Activated naive CD8-positive, alpha-beta T cell treated with anti-CD3 and anti-CD28 coated beads, Interleukin-2, amount 50 U/mL, for 24 hours (primary cell): ENCODE results near the gene CYP26C1.
A peak's percentile ranks its signal among the peaks of the same experiment; 100 is the strongest.
"Not testable (repeated sequence)": the region's sequence is repeated elsewhere in the genome, so short reads cannot be mapped to it uniquely, and the experiment has no call there.

ENCODE experiments used
- ATAC-seq: fragments of 150-1000 bp; cut with Tn5 transposase; one replicate; pipeline ENCODE4 v1.10.0; 2021
- DNase-seq: peaks from one replicate; pipeline ENCODE4 v3.0.0; 2021
- H3K27ac Mint-ChIP-seq: one replicate; pipeline ENCODE4 v1.8.0; 2021; ENCODE audit warnings: mild to moderate bottlenecking, mixed read lengths
- H3K27me3 Mint-ChIP-seq: one replicate; pipeline ENCODE4 v1.8.0; 2021; ENCODE audit warnings: mixed read lengths
- H3K36me3 Mint-ChIP-seq: one replicate; pipeline ENCODE4 v1.8.0; 2021; ENCODE audit warnings: low read depth, mixed read lengths
- H3K4me1 Mint-ChIP-seq: one replicate; pipeline ENCODE4 v1.8.0; 2021; ENCODE audit warnings: mixed read lengths
- H3K4me3 Mint-ChIP-seq: one replicate; pipeline ENCODE4 v1.8.0; 2021; ENCODE audit warnings: mild to moderate bottlenecking, moderate library complexity, mixed read lengths
- H3K9me3 Mint-ChIP-seq: one replicate; pipeline ENCODE4 v1.8.0; 2021; ENCODE audit warnings: mixed read lengths

CYP26C1 gene

DNA sequence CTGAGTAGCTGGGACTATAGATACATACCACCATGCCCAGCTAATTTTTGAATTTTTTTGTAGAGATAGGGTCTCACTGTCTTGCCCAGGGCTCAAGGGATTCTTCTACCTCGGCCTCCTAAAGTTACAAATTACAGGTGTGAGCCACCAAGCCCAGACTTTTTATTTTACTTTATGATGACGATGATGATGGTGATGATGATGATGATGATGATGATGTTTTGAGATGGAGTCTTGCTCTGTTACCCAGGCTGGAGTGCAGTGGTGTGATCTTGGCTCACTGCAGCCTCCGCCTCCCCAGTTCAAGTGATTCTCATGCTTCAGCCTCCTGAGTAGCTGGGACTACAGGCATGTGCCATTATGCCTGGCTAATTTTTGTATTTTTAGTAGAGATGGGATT lies 40.5 kb downstream of the CYP26C1 start:
- not testable (repeated sequence) for H3K9me3 Mint-ChIP-seq, H3K4me3 Mint-ChIP-seq

DNA sequence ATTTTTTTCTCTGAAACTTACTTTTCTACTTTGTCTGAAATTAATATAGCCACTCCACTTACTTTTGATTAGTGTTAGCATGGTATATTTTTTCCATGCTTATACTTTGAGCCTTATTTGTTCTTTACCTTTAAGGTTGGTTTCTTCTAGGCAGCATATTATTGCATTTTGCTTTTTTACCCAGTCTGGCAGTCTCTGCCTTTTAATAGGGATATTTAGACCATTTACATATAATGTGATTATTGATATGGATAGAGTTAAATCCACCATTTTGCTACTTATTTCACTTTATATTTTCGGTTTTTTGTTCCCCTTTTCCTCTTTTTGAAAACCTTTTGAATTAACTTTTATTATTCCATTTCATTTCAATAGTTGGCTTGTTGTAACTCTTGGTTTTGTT lies 43.4 kb downstream of the CYP26C1 start:
- no peak overlapping the region for H3K4me3 Mint-ChIP-seq
- H3K4me1 Mint-ChIP-seq: no peaks in the 10 kb centered on the region
- no peaks in the 10 kb centered on the region for H3K27me3 Mint-ChIP-seq
- DNase-seq (no peak), ATAC-seq (no peak)
- no peak overlapping the region for H3K27ac Mint-ChIP-seq
- no peaks in the 10 kb centered on the region for H3K9me3 Mint-ChIP-seq
- no peaks in the 10 kb centered on the region for H3K36me3 Mint-ChIP-seq

More for the DNA sequence above, 40.5 kb downstream of the CYP26C1 start:
- DNase-seq, H3K4me1 Mint-ChIP-seq, H3K27me3 Mint-ChIP-seq, H3K27ac Mint-ChIP-seq, ATAC-seq, H3K36me3 Mint-ChIP-seq: not testable (repeated sequence)

DNA sequence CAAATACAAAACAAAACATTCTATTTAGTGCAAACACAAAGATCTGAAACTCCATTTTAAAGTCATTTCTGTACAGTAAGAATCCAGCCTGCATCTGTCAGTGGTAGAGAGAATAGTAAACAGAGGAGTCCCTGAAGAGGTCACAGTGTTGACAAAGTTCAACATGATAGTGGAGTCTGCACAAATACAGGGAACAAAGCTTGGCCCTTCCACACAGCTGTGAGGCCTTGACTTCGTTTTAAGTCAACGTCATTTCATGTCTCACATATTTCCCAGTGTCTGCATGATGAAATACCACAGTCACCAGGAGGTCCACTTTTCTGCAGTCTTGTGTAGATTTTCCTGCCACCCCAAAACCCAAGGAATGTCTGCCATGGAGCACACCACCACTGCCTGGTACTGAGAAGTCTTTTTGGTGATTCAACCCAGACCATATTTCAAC lies 46.1 kb downstream of the CYP26C1 start:
- DNase-seq (no peak), ATAC-seq (no peak)
- H3K36me3 Mint-ChIP-seq: no peaks in the 10 kb centered on the region
- no peaks in the 10 kb centered on the region for H3K27me3 Mint-ChIP-seq
- H3K27ac Mint-ChIP-seq: no peak overlapping the region
- no peaks in the 10 kb centered on the region for H3K9me3 Mint-ChIP-seq
- no peaks in the 10 kb centered on the region for H3K4me1 Mint-ChIP-seq
- no peak overlapping the region for H3K4me3 Mint-ChIP-seq

DNA sequence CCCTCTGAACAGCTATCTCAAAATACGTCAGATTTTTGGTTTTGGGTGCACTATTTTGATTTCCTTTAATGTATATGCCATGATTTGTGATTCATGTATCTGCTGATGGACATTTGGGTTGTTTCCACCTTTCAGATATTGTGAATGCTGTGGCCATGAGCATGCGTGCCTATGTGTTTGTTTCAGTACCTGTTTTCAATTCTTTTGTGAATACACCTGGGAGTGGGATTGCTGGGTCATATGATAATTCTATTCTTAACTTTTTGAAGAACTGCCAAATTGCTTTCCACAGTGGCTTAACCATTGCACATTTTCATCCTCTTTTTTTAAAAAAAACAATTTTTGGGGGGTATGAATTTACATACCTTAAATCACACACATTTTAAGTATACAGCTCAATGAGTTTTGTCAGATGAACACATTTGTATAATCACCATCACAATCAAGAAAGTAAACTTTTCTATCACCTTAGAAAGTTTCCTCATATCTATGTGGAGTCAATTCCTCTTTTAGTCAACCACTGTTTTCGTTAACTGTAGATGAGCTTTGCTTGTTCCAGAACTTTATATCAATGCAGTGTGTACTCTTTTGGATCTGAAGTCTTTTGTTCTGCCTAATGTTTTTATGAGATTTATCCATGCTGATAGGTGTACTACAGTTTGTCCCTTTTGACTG lies 50.0 kb downstream of the CYP26C1 start:
- ATAC-seq (no peak), DNase-seq (no peak)
- H3K36me3 Mint-ChIP-seq: no peaks in the 10 kb centered on the region
- H3K4me3 Mint-ChIP-seq: no peak overlapping the region
- no peaks in the 10 kb centered on the region for H3K9me3 Mint-ChIP-seq
- H3K4me1 Mint-ChIP-seq: peaks cover 3% of the 10 kb centered on the region
- no peak overlapping the region for H3K27ac Mint-ChIP-seq
- H3K27me3 Mint-ChIP-seq: peaks cover 8% of the 10 kb centered on the region

DNA sequence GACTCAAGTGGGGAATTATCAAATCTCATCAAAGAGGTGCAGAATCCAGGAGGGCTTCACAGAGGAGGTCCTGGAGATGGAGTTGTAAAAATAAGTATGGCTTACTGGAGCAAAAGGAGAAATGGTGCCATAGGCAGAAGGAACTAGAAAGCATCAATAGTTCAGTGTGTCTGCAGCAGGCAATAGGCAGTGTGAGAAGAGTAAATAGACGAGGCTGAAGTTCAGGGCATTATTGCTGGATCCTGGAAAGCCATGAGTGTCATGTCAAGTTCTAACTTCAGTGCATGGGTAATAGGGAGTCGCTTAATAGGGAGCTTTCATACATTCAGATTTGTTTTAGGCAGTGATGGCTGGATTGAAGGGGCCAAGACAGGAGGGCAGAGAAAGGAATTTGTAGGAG lies 52.4 kb downstream of the CYP26C1 start:
- H3K4me1 Mint-ChIP-seq: peaks cover 8% of the 10 kb centered on the region
- peaks cover 8% of the 10 kb centered on the region for H3K27me3 Mint-ChIP-seq
- H3K36me3 Mint-ChIP-seq: no peaks in the 10 kb centered on the region
- H3K4me3 Mint-ChIP-seq: no peak overlapping the region
- H3K9me3 Mint-ChIP-seq: no peaks in the 10 kb centered on the region
- DNase-seq (no peak), ATAC-seq (no peak)
- no peak overlapping the region for H3K27ac Mint-ChIP-seq

DNA sequence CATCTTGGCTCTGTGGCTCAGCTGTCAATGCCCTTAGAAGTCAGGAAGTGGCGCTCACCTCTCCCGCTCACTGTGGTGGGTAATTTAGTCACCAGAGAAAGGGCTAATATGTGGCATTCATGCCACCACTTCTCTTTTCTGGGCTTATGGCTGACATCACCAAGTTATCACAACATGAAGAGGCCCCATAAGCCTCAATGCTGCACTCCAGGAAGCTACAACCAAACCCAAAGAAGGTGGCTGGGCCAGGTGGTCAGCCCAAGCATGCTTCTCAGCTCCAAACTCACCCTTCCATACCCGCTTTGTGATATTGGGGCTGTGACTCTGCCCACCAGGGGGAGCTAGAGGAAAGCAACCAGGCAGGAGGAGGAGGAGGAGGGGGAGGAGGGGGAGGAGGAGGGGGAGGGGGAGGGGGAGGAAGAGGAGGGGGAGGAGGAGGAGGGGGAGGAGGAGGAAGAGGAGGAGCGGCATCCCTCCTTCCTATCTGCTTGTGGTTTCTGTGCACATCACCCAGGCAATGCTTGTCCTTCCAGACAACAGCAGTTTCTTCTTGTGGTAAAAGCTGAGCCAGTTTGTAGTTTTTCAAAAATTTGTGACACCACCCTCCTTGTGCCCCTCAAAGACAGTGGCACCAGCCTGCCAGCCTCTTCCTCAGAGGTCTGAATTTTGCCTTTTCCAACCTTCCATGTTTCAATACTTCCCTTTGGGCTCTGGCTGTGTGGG lies 55.2 kb downstream of the CYP26C1 start:
- peak; percentile 76 for DNase-seq
- no peaks in the 10 kb centered on the region for H3K9me3 Mint-ChIP-seq
- no peaks in the 10 kb centered on the region for H3K36me3 Mint-ChIP-seq
- peaks cover 8% of the 10 kb centered on the region for H3K4me1 Mint-ChIP-seq
- no peak overlapping the region for H3K27ac Mint-ChIP-seq
- H3K4me3 Mint-ChIP-seq: no peak overlapping the region
- H3K27me3 Mint-ChIP-seq: peaks cover 8% of the 10 kb centered on the region
- ATAC-seq: peak; percentile 74
